HepG2 (cell line): ENCODE results near the gene BCL7A. TPM values are rescaled to one million over a fixed set of nuclear protein-coding genes. Genes with fewer than 3 reads are reported as not detected.

ENCODE experiments used
- ARID3A ChIP-seq: IDR thresholded peaks from 2 replicates; pipeline ENCODE4 v1.6.1; 2012; ENCODE audit warnings: low read depth, low read length, improper control_type of control experiment
- BCL6 ChIP-seq: IDR thresholded peaks from 2 replicates; pipeline ENCODE4 v1.6.1; 2016; ENCODE audit warnings: missing genetic modification reagents, missing compliant biosample characterization
- GABPB1 ChIP-seq: IDR thresholded peaks from 2 replicates; pipeline ENCODE4 v1.6.1; 2016; ENCODE audit warnings: mild to moderate bottlenecking, missing genetic modification reagents, moderate library complexity, missing compliant biosample characterization
- MBNL3 ChIP-seq: fragments of 250-450 bp; sonication (Bioruptor Pico); conservative IDR thresholded peaks from 2 replicates; pipeline ENCODE4 v1.8.0; 2022; ENCODE audit warnings: mild to moderate bottlenecking, inconsistent platforms
- NFIC ChIP-seq: IDR thresholded peaks from 2 replicates; pipeline ENCODE4 v1.6.1; 2012; ENCODE audit warnings: mild to moderate bottlenecking, low read length, inconsistent platforms
- PHF5A ChIP-seq: IDR thresholded peaks from one replicate; pipeline ENCODE4 v1.6.1; 2018; ENCODE audit warnings: low read depth, missing genetic modification reagents; ENCODE audit not compliant: unreplicated experiment
- POLR2G ChIP-seq: fragments of 200-400 bp; formaldehyde crosslinking; IDR thresholded peaks from 2 replicates; pipeline ENCODE4 v1.6.1; 2018; ENCODE audit warnings: mild to moderate bottlenecking, low read depth, low read length, moderate library complexity
- SOX13 ChIP-seq, 3 experiments: fragments of 450-650 bp in 1 of 3; sonication (generic) in 1 of 3; formaldehyde crosslinking in 1 of 3; IDR thresholded peaks in 2 of 3; conservative IDR thresholded peaks in 1 of 3; 2 replicates each; pipeline versions ENCODE4 v1.5.0 to v1.6.1; 2016 to 2020; ENCODE audit warnings: antibody characterized with exemption in 1 of 3, mild to moderate bottlenecking in 1 of 3, missing compliant biosample characterization in 1 of 3, missing genetic modification reagents in 1 of 3, moderate library complexity in 1 of 3
- SRF ChIP-seq: IDR thresholded peaks from 2 replicates; pipeline ENCODE4 v1.6.1; 2011; ENCODE audit warnings: mild to moderate bottlenecking, low read depth, low read length, moderate library complexity
- ZKSCAN5 ChIP-seq: sonication (generic); formaldehyde crosslinking; IDR thresholded peaks from 2 replicates; pipeline ENCODE4 v1.5.1; 2020; ENCODE audit warnings: mild to moderate bottlenecking, missing genetic modification reagents
- ZMAT3 ChIP-seq: sonication (generic); formaldehyde crosslinking; conservative IDR thresholded peaks from 2 replicates; pipeline ENCODE4 v1.7.0; 2021; ENCODE audit warnings: missing genetic modification reagents
- ZNF274 ChIP-seq: sonication (generic); formaldehyde crosslinking; IDR thresholded peaks from 2 replicates; pipeline ENCODE4 v1.5.1; 2020; ENCODE audit warnings: mild to moderate bottlenecking, missing genetic modification reagents
- ZNF282 ChIP-seq: fragments of 450-650 bp; IDR thresholded peaks from 2 replicates; pipeline ENCODE4 v1.6.1; 2018; ENCODE audit not compliant: partially characterized antibody
- ZNF580 ChIP-seq: IDR thresholded peaks from 2 replicates; pipeline ENCODE4 v1.6.1; 2016; ENCODE audit warnings: low read depth, borderline replicate concordance
- ZNF839 ChIP-seq: sonication (generic); formaldehyde crosslinking; IDR thresholded peaks from 2 replicates; pipeline ENCODE4 v1.4.0; 2020; ENCODE audit warnings: missing genetic modification reagents, mild to moderate bottlenecking, borderline replicate concordance
- polyA plus RNA-seq, 8 experiments: library from polyadenylated mRNA; depleted of rRNA in 3 of 8; stranded (reverse) in 7 of 8; unstranded in 1 of 8; fragments of >200 nt; fragmentation: Illumina TruSeq in 4 of 8; extraction: Trizol in 4 of 8; gene quantifications; 2 replicates each; pipeline versions ENCODE4 v1.2.1 to v1.2.3, GENCODE V29; 2011 to 2016; ENCODE audit warnings: low read depth in 4 of 8, missing spikeins in 1 of 8, mixed read lengths in 1 of 8; ENCODE audit not compliant: insufficient read depth in 1 of 8
- total RNA-seq, 5 experiments: library from RNA; depleted of rRNA; stranded (reverse); fragments of >200 nt; fragmentation: Illumina TruSeq; extraction: Trizol; gene quantifications; 2 replicates each; pipeline ENCODE4 v1.2.3, GENCODE V29; 2016; ENCODE audit warnings: low read depth in 1 of 5
- TF ChIP-seq, protein P1 (sequence below): IDR thresholded peaks from 2 replicates; pipeline ENCODE4 v1.6.1; 2012; ENCODE audit warnings: low read length, improper control_type of control experiment
- TF ChIP-seq, protein P2 (sequence below): sonication (generic); formaldehyde crosslinking; IDR thresholded peaks from 2 replicates; pipeline ENCODE4 v1.9.0; 2021; ENCODE audit warnings: mild to moderate bottlenecking, missing genetic modification reagents

BCL7A gene
- total and polyA plus RNA-seq, 2 of the 13 experiments (the other 11 are each of a cell fraction or from before 2014, with no cell fraction given), result 4.1 to 6.2 TPM

DNA sequence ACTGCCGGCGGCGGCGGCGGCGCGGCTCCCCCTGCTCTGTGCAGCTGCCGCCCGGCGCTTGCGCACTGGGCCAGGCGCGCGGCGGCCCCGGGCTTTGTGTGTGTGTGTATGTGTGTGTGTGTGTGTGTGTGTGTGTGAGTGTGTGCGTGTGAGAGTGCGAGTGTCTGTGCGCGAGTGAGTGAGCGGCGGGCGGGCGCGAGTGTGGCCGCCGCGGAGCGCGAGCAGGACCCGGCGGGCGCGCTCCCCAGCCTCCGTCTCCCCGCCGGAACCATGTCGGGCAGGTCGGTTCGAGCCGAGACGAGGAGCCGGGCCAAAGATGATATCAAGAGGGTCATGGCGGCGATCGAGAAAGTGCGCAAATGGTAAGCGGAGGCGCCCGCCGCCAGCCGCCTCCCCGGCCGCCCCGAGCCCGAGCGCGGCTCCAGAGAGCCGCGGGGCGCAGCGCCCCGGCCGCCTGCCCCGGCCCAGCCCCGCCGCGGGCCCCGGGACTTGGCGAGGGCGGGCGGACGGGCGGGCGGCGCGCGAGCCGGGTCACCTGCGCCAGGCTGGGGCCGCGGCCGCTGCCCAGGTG, at the start of gene BCL7A (continued):
- TF ChIP-seq ARID3A (no peak), MBNL3 (CRISPR knock-in tag) (no peak), ZMAT3 (CRISPR knock-in tag) (no peak), ZKSCAN5 (CRISPR knock-in tag) (no peak), NFIC (no peak), SRF (no peak), BCL6 (CRISPR knock-in tag) (no peak), ZNF839 (CRISPR knock-in tag) (no peak), GABPB1 (0 out of 2 replicates have a peak, but pooled peaks have one; percentile 0), SOX13 (IDR thresholded peaks at IDR 0.05) (no peak), SOX13 (CRISPR knock-in tag; conservative IDR thresholded peaks at IDR 0.05 in 1 of 2, IDR thresholded peaks at IDR 0.05 in 1 of 2) (no peak), ZNF580 (CRISPR knock-in tag) (no peak), ZNF282 (no peak), POLR2G (0 out of 2 replicates have a peak, but pooled peaks have one; percentile 22), PHF5A (CRISPR knock-in tag) (no peak), ZNF274 (CRISPR knock-in tag) (no peak)
- TF ChIP-seq, protein P1, sequence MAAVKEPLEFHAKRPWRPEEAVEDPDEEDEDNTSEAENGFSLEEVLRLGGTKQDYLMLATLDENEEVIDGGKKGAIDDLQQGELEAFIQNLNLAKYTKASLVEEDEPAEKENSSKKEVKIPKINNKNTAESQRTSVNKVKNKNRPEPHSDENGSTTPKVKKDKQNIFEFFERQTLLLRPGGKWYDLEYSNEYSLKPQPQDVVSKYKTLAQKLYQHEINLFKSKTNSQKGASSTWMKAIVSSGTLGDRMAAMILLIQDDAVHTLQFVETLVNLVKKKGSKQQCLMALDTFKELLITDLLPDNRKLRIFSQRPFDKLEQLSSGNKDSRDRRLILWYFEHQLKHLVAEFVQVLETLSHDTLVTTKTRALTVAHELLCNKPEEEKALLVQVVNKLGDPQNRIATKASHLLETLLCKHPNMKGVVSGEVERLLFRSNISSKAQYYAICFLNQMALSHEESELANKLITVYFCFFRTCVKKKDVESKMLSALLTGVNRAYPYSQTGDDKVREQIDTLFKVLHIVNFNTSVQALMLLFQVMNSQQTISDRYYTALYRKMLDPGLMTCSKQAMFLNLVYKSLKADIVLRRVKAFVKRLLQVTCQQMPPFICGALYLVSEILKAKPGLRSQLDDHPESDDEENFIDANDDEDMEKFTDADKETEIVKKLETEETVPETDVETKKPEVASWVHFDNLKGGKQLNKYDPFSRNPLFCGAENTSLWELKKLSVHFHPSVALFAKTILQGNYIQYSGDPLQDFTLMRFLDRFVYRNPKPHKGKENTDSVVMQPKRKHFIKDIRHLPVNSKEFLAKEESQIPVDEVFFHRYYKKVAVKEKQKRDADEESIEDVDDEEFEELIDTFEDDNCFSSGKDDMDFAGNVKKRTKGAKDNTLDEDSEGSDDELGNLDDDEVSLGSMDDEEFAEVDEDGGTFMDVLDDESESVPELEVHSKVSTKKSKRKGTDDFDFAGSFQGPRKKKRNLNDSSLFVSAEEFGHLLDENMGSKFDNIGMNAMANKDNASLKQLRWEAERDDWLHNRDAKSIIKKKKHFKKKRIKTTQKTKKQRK, result no peak
- TF ChIP-seq, protein P2, sequence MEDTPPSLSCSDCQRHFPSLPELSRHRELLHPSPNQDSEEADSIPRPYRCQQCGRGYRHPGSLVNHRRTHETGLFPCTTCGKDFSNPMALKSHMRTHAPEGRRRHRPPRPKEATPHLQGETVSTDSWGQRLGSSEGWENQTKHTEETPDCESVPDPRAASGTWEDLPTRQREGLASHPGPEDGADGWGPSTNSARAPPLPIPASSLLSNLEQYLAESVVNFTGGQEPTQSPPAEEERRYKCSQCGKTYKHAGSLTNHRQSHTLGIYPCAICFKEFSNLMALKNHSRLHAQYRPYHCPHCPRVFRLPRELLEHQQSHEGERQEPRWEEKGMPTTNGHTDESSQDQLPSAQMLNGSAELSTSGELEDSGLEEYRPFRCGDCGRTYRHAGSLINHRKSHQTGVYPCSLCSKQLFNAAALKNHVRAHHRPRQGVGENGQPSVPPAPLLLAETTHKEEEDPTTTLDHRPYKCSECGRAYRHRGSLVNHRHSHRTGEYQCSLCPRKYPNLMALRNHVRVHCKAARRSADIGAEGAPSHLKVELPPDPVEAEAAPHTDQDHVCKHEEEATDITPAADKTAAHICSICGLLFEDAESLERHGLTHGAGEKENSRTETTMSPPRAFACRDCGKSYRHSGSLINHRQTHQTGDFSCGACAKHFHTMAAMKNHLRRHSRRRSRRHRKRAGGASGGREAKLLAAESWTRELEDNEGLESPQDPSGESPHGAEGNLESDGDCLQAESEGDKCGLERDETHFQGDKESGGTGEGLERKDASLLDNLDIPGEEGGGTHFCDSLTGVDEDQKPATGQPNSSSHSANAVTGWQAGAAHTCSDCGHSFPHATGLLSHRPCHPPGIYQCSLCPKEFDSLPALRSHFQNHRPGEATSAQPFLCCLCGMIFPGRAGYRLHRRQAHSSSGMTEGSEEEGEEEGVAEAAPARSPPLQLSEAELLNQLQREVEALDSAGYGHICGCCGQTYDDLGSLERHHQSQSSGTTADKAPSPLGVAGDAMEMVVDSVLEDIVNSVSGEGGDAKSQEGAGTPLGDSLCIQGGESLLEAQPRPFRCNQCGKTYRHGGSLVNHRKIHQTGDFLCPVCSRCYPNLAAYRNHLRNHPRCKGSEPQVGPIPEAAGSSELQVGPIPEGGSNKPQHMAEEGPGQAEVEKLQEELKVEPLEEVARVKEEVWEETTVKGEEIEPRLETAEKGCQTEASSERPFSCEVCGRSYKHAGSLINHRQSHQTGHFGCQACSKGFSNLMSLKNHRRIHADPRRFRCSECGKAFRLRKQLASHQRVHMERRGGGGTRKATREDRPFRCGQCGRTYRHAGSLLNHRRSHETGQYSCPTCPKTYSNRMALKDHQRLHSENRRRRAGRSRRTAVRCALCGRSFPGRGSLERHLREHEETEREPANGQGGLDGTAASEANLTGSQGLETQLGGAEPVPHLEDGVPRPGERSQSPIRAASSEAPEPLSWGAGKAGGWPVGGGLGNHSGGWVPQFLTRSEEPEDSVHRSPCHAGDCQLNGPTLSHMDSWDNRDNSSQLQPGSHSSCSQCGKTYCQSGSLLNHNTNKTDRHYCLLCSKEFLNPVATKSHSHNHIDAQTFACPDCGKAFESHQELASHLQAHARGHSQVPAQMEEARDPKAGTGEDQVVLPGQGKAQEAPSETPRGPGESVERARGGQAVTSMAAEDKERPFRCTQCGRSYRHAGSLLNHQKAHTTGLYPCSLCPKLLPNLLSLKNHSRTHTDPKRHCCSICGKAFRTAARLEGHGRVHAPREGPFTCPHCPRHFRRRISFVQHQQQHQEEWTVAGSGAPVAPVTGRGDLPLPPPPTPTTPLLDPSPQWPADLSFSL (CRISPR knock-in tag), result peak; percentile 91
